Uterus (tissue), 4 donors: Measurements from ENCODE around the gene CDC42EP4. TPM values are rescaled to one million over a fixed set of nuclear protein-coding genes. Genes with fewer than 3 reads are reported as not detected.
"Not testable (repeated sequence)": the region's sequence is repeated elsewhere in the genome, so short reads cannot be mapped to it uniquely, and the experiment has no call there.

Source experiments
- DNase-seq, 2 donors: peaks; one replicate each; pipeline ENCODE4 v3.0.0-alpha.2; 2019 to 2020
- H3K27ac ChIP-seq, 2 donors: fragments of 200-600 bp; sonication (generic); 1 replicate in 1 of 2; 2 replicates in 1 of 2; pipeline ENCODE4 v1.5.1; 2016 to 2018
- H3K27me3 ChIP-seq, 2 donors: fragments of 200-600 bp; sonication (generic); one replicate each; pipeline ENCODE4 v1.5.1; 2018 to 2019; ENCODE audit warnings: control low read depth in 1 of 2
- H3K36me3 ChIP-seq, 2 donors: fragments of 200-600 bp; sonication (generic); one replicate each; pipeline ENCODE4 v1.5.1; 2019; ENCODE audit warnings: control low read depth in 1 of 2
- H3K4me1 ChIP-seq, 2 donors: fragments of 200-600 bp; sonication (generic); one replicate each; pipeline ENCODE4 v1.5.1; 2018 to 2019; ENCODE audit warnings: control low read depth in 1 of 2
- H3K4me3 ChIP-seq, 2 donors: fragments of 200-600 bp; sonication (generic); 1 replicate in 1 of 2; 2 replicates in 1 of 2; pipeline ENCODE4 v1.5.1; 2018 to 2019; ENCODE audit warnings: mild to moderate bottlenecking in 1 of 2
- H3K9me3 ChIP-seq, 2 donors: fragments of 200-600 bp; sonication (generic); one replicate each; pipeline ENCODE4 v1.5.1; 2019; ENCODE audit warnings: control low read depth in 1 of 2
- CTCF ChIP-seq, 4 experiments: fragments of 200-600 bp in 2 of 4; fragments of 450-650 bp in 2 of 4; sonication (generic) in 2 of 4; IDR thresholded peaks; one replicate each; pipeline ENCODE4 v1.5.1; 2016 to 2019; ENCODE audit warnings: antibody characterized with exemption in 4 of 4, mild to moderate bottlenecking in 2 of 4, moderate library complexity in 1 of 4
- POLR2A ChIP-seq, 2 donors: fragments of 450-650 bp; IDR thresholded peaks; one replicate each; pipeline ENCODE4 v1.6.1; 2016; ENCODE audit warnings: antibody characterized with exemption in 2 of 2, mild to moderate bottlenecking in 1 of 2, moderate library complexity in 1 of 2
- intact Hi-C: fragments of 100-400 bp; cut with DNase I; formaldehyde crosslinking; loops from one replicate; pipeline ENCODE4 v1.15.1; 2023; ENCODE audit warnings: low total_unique reads
- total RNA-seq, 4 donors: library from RNA; depleted of rRNA in 3 of 4; stranded (reverse); fragments of >200 nt in 3 of 4; gene quantifications; one replicate each; pipeline versions ENCODE4 v1.1.0 to v1.2.4, GENCODE V29; 2014 to 2023
- donor health status: DM: yes; HTN: yes; CAD: no.

The CDC42EP4 gene
- total RNA-seq, 4 donors from 2014 or later, result 26.6 to 131 (median 70.7) TPM

GRCh38 chr17:73335591-73336407 is 24.0 kb upstream of the CDC42EP4 start:
- Histone ChIP-seq H3K9me3 (no peaks in the 10 kb centered on the region), H3K27me3 (no peaks in the 10 kb centered on the region), H3K36me3 (no peaks in the 10 kb centered on the region), H3K4me1 (no peaks in the 10 kb centered on the region), H3K4me3 (no peak overlapping the region), H3K27ac (no peak overlapping the region)
- DNase-seq, result no peak
- no peak for TF ChIP-seq CTCF (IDR thresholded peaks at IDR 0.05)
- no peak for TF ChIP-seq POLR2A (IDR thresholded peaks at IDR 0.05)
- intact Hi-C loops, result no loop called here

GRCh38 chr17:73334771-73335513 is 23.1 kb upstream of the CDC42EP4 start:
- no peak for DNase-seq
- no peak for TF ChIP-seq CTCF (IDR thresholded peaks at IDR 0.05)
- no peak for TF ChIP-seq POLR2A (IDR thresholded peaks at IDR 0.05)
- Histone ChIP-seq H3K27me3 (no peaks in the 10 kb centered on the region), H3K4me3 (no peak overlapping the region), H3K27ac (no peak overlapping the region), H3K36me3 (no peaks in the 10 kb centered on the region), H3K9me3 (no peaks in the 10 kb centered on the region), H3K4me1 (no peaks in the 10 kb centered on the region)
- intact Hi-C loops, result no loop called here

GRCh38 chr17:73333445-73333844 is 21.6 kb upstream of the CDC42EP4 start:
- H3K4me3 ChIP-seq, H3K27ac ChIP-seq, DNase-seq, intact Hi-C loops, H3K36me3 ChIP-seq, H3K9me3 ChIP-seq, H3K4me1 ChIP-seq, H3K27me3 ChIP-seq: not testable (repeated sequence)

- no peak for TF ChIP-seq POLR2A (IDR thresholded peaks at IDR 0.05)
- no peak for TF ChIP-seq CTCF (IDR thresholded peaks at IDR 0.05)
- DNase-seq, result no peak
- H3K36me3 ChIP-seq, result no peaks in the 10 kb centered on the region
- H3K4me3 ChIP-seq, result no peak overlapping the region
- H3K9me3 ChIP-seq, result no peaks in the 10 kb centered on the region
- no peak overlapping the region for H3K27ac ChIP-seq
- H3K4me1 ChIP-seq, result no peaks in the 10 kb centered on the region
- intact Hi-C loops, result no loop called here
- H3K27me3 ChIP-seq, result no peaks in the 10 kb centered on the region
These were observed 19.3 kb upstream of the CDC42EP4 start for GRCh38 chr17:73331060-73331459.

GRCh38 chr17:73327676-73328075 is 15.9 kb upstream of the CDC42EP4 start:
- no peak for TF ChIP-seq POLR2A (IDR thresholded peaks at IDR 0.05)
- TF ChIP-seq CTCF (IDR thresholded peaks at IDR 0.05), result no peak

More at GRCh38 chr17:73327676-73328075, 15.9 kb upstream of the CDC42EP4 start:
- no peaks in the 10 kb centered on the region for H3K4me1 ChIP-seq
- no peak overlapping the region for H3K27ac ChIP-seq
- H3K36me3 ChIP-seq, result no peaks in the 10 kb centered on the region
- intact Hi-C loops, result no loop called here
- no peaks in the 10 kb centered on the region for H3K27me3 ChIP-seq
- H3K9me3 ChIP-seq, result no peaks in the 10 kb centered on the region
- H3K4me3 ChIP-seq, result no peak overlapping the region
- DNase-seq, result no peak
